ENCODE measurements around the gene PTTG2. TPM values are rescaled to one million over a fixed set of nuclear protein-coding genes. Genes with fewer than 3 reads are reported as not detected.

The PTTG2 gene
- total RNA-seq, 4 donors from 2014 or later, result not detected

- 87 to 88% methylated on average over 5 of the region's 5 CpGs for WGBS, 2 donors
- no peak overlapping the region for H3K4me3 ChIP-seq (ENCODE audit: low read depth, poor library complexity, severe bottlenecking)
- TF ChIP-seq, protein P1, sequence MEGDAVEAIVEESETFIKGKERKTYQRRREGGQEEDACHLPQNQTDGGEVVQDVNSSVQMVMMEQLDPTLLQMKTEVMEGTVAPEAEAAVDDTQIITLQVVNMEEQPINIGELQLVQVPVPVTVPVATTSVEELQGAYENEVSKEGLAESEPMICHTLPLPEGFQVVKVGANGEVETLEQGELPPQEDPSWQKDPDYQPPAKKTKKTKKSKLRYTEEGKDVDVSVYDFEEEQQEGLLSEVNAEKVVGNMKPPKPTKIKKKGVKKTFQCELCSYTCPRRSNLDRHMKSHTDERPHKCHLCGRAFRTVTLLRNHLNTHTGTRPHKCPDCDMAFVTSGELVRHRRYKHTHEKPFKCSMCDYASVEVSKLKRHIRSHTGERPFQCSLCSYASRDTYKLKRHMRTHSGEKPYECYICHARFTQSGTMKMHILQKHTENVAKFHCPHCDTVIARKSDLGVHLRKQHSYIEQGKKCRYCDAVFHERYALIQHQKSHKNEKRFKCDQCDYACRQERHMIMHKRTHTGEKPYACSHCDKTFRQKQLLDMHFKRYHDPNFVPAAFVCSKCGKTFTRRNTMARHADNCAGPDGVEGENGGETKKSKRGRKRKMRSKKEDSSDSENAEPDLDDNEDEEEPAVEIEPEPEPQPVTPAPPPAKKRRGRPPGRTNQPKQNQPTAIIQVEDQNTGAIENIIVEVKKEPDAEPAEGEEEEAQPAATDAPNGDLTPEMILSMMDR (IDR thresholded peaks at IDR 0.05), result no peak
- intact Hi-C loops (cut with DNase I; ENCODE audit: low total_unique reads), result no loop called here
- DNase-seq (ENCODE audit: low spot score in 2 of 2), result no peak
These were observed 30.6 kb downstream of the PTTG2 start for GRCh38 chr4:37990731-37991245.

DNA sequence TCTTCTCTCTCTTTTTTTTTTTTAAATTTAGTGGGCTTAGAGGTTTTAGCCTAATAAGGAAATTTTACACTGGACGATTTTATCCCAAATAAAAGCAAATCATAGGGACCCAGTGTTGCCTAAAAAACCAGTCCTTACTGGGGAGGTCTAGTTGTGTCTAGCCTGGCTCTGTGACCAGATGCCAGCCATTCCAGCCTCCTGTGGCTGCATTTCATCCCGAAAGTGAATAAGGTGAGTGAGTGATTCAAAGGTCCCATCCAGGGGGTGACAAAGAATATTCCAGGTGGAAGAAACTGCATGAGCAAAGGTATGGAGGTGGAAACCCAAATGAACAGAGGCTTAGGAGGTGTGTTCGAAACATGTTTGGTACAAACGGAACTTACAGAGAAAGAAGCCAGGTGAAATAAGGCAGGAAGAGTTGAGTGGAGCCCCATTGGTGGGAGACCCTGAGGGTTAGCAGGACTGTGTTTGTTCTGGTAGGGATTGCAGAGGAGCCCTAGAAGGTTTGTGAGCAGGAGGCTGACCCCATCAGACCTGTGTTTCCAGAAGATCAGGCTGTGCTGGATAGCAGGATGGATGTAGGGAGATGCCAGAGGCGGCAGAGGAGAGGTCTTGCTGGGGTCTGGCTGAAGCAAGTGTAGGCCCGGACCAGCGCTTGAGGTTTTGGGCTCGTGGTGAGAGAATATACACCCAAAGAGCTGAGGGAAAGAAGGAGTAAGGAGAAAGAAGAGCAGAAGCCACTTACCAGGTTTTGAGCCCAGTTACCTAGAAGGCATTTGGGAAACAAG is 31.6 kb downstream of the PTTG2 start:
- intact Hi-C loops (cut with DNase I; ENCODE audit: low total_unique reads), result no loop called here
- TF ChIP-seq POLR2A (IDR thresholded peaks at IDR 0.05), result no peak
- TF ChIP-seq, protein P1 (IDR thresholded peaks at IDR 0.05), result no peak
- no peak for DNase-seq (ENCODE audit: low spot score in 2 of 2)
- H3K4me3 ChIP-seq (ENCODE audit: low read depth, poor library complexity, severe bottlenecking), result no peak overlapping the region
- 89 to 96% methylated on average over 8 of the region's 8 CpGs for WGBS, 2 donors

GRCh38 chr4:37993806-37994205 is 33.6 kb downstream of the PTTG2 start:
- intact Hi-C loops (cut with DNase I; ENCODE audit: low total_unique reads), result no loop called here

DNA sequence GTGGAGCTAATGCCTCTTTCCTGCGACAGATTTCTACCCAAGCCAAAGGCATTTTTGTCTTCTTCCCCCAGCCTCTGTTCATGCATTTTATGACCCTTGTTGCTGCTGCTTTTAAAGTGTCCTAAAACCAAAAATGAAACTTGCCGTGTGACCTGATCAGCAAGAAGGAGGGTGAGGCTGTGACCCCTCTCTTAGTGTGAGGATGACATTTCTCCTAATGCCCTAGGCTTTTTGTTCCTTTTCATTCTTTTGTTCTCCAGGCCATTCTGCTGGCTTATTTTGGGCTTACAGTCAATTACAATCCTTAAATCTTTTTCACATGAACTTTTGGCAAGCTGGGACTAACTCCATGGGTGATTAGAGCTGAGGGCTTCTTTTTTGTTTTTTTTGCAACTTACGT is 34.4 kb downstream of the PTTG2 start:
- TF ChIP-seq, protein P1 (IDR thresholded peaks at IDR 0.05), result no peak
- no peak for TF ChIP-seq POLR2A (IDR thresholded peaks at IDR 0.05)
- no peak for DNase-seq (ENCODE audit: low spot score in 2 of 2)
- H3K4me3 ChIP-seq (ENCODE audit: low read depth, poor library complexity, severe bottlenecking), result no peak overlapping the region
- 55 to 76% methylated on average over 3 of the region's 3 CpGs for WGBS, 2 donors
- intact Hi-C loops (cut with DNase I; ENCODE audit: low total_unique reads), result no loop called here

More at GRCh38 chr4:37993806-37994205, 33.6 kb downstream of the PTTG2 start:
- 88 to 89% methylated on average over 10 of the region's 10 CpGs for WGBS, 2 donors
- DNase-seq (ENCODE audit: low spot score in 2 of 2), result no peak
- TF ChIP-seq, protein P1 (IDR thresholded peaks at IDR 0.05), result no peak
- TF ChIP-seq POLR2A (IDR thresholded peaks at IDR 0.05), result no peak
- H3K4me3 ChIP-seq (ENCODE audit: low read depth, poor library complexity, severe bottlenecking), result no peak overlapping the region

DNA sequence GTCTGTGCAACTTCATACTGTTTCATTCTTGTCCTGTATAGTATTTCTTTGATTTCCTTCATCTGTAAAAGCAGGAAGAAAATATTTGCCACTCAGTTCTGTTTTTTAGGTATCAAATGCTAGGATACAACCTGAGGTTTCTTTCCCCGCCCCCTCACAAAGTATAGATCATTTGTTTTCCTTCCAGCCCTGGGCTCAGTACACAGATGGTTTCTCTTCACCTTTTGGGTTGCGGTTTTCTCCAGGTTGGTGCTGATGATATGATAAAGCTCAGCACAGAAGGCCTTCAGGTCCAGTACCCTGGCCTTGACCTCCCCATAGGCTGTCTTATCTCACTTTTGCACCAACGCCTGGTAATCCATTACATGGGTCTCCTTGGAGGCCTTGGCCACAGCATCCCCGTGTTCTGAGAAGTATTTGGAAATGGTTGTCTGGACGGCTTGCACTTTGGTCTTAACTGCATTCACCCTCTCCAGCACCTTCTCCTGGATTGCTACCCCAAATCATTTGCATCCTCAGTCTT is 35.2 kb downstream of the PTTG2 start:
- no peak for DNase-seq (ENCODE audit: low spot score in 2 of 2)
- 91 to 97% methylated on average over 5 of the region's 5 CpGs for WGBS, 2 donors
- intact Hi-C loops (cut with DNase I; ENCODE audit: low total_unique reads), result no loop called here
- TF ChIP-seq, protein P1 (IDR thresholded peaks at IDR 0.05), result no peak
- no peak for TF ChIP-seq POLR2A (IDR thresholded peaks at IDR 0.05)
- H3K4me3 ChIP-seq (ENCODE audit: low read depth, poor library complexity, severe bottlenecking), result no peak overlapping the region
